PC-3 (cell line): ENCODE data around the gene NAPG. TPM values are rescaled to one million over a fixed set of nuclear protein-coding genes. Genes with fewer than 3 reads are reported as not detected.

Experiments
- ATAC-seq: fragments of 200-7000 bp; cut with Tn5 transposase; 2 replicates; pipeline ENCODE4 v1.9.1; 2020; ENCODE audit warnings: mild to moderate bottlenecking, moderate library complexity
- BruUV-seq: library from RNA; stranded (reverse); fragments of 400-500 nt; replicated peaks from 2 replicates; lab custom pipeline; 2021; lab: Mats Ljungman, UMichigan
- CTCF ChIA-PET: fragments of 300-600 bp; sonication (Branson Sonifier 250); formaldehyde crosslinking; loops from one replicate; lab custom pipeline; 2022; ENCODE audit warnings: antibody characterized with exemption; lab: Charles Lee
- POLR2A ChIA-PET: fragments of 300-600 bp; sonication (Branson Sonifier 250); formaldehyde crosslinking; loops from one replicate; lab custom pipeline; 2022; ENCODE audit warnings: antibody characterized with exemption; ENCODE audit not compliant: unreplicated experiment; lab: Charles Lee
- DNase-seq: peaks from one replicate; pipeline ENCODE4 v3.0.0-alpha.2; 2015
- H2AFZ ChIP-seq: fragments of 300-600 bp; sonication (generic); 2 replicates; pipeline ENCODE4 v1.6.0; 2016; ENCODE audit warnings: antibody characterized with exemption, low read length
- H3F3A ChIP-seq: fragments of 300-600 bp; sonication (generic); one replicate; pipeline ENCODE4 v1.6.0; 2017; ENCODE audit warnings: antibody characterized with exemption, low read length, control low read depth, mild to moderate bottlenecking; ENCODE audit not compliant: unreplicated experiment
- H3K27ac ChIP-seq: fragments of 300-600 bp; sonication (generic); 2 replicates; pipeline ENCODE4 v1.5.1; 2016; ENCODE audit warnings: mild to moderate bottlenecking, low read length
- H3K27me3 ChIP-seq: fragments of 300-600 bp; sonication (generic); 2 replicates; pipeline ENCODE4 v1.6.1; 2016; ENCODE audit warnings: low read length, mixed read lengths
- H3K36me3 ChIP-seq: fragments of 300-600 bp; sonication (generic); 2 replicates; pipeline ENCODE4 v1.6.1; 2016; ENCODE audit warnings: low read depth, mixed run types, low read length, mixed read lengths
- H3K4me1 ChIP-seq: fragments of 300-600 bp; sonication (generic); 2 replicates; pipeline ENCODE4 v1.5.1; 2016; ENCODE audit warnings: low read length; ENCODE audit not compliant: insufficient read depth
- H3K4me2 ChIP-seq: fragments of 300-600 bp; sonication (generic); 2 replicates; pipeline ENCODE4 v1.6.0; 2016; ENCODE audit warnings: low read length
- H3K4me3 ChIP-seq: fragments of 300-600 bp; sonication (generic); 2 replicates; pipeline ENCODE4 v1.5.1; 2016; ENCODE audit warnings: mild to moderate bottlenecking, low read length, mixed read lengths
- H3K79me2 ChIP-seq: fragments of 300-600 bp; sonication (generic); 2 replicates; pipeline ENCODE4 v1.6.1; 2017; ENCODE audit warnings: low read length, mixed read lengths
- H3K9ac ChIP-seq: fragments of 300-600 bp; sonication (generic); 2 replicates; pipeline ENCODE4 v1.6.0; 2016; ENCODE audit warnings: mild to moderate bottlenecking, low read length
- H3K9me2 ChIP-seq: fragments of 300-600 bp; sonication (generic); replicated peaks from 2 replicates; pipeline ENCODE4 v1.6.1; 2016; ENCODE audit warnings: mixed run types, low read length, mixed read lengths
- H3K9me3 ChIP-seq: fragments of 300-600 bp; sonication (generic); 2 replicates; pipeline ENCODE4 v1.6.1; 2016; ENCODE audit warnings: low read length, mixed read lengths
- H4K20me1 ChIP-seq: fragments of 300-600 bp; sonication (generic); 2 replicates; pipeline ENCODE4 v1.6.1; 2016; ENCODE audit warnings: low read length, mixed read lengths
- CTCF ChIP-seq: fragments of 300-600 bp; sonication (generic); conservative IDR thresholded peaks from 2 replicates; pipeline ENCODE4 v1.5.1; 2017; ENCODE audit warnings: antibody characterized with exemption, low read depth, mild to moderate bottlenecking, low read length
- EZH2 ChIP-seq: fragments of 300-600 bp; sonication (generic); IDR thresholded peaks from one replicate; pipeline ENCODE4 v1.6.1; 2017; ENCODE audit warnings: antibody characterized with exemption, mild to moderate bottlenecking, low read length; ENCODE audit not compliant: unreplicated experiment
- EZH2phosphoT487 ChIP-seq: fragments of 300-600 bp; sonication (generic); IDR thresholded peaks from 2 replicates; pipeline ENCODE4 v1.6.1; 2018; ENCODE audit warnings: mild to moderate bottlenecking, antibody characterized with exemption, low read length, borderline replicate concordance
- intact Hi-C: fragments of 100-400 bp; cut with micrococcal nuclease; formaldehyde crosslinking; loops from 2 replicates; pipeline ENCODE4 v1.9.0; 2023
- total RNA-seq: library from RNA; depleted of rRNA; stranded (reverse); fragments of >200 nt; gene quantifications from 2 replicates; pipeline ENCODE4 v1.2.3, GENCODE V29; 2014

Gene NAPG
- total RNA-seq, 1 experiment from 2014 or later: 24.7 TPM

- DNase-seq: no peak
- Histone ChIP-seq H3K79me2 (no peaks in the 10 kb centered on the region), H3K27ac (no peak overlapping the region), H3K9me2 (no peaks in the 10 kb centered on the region), H3K4me3 (no peak overlapping the region), H3K9me3 (no peaks in the 10 kb centered on the region), H3K4me1 (no peaks in the 10 kb centered on the region), H3K9ac (no peak overlapping the region), H3K36me3 (no peaks in the 10 kb centered on the region), H4K20me1 (no peaks in the 10 kb centered on the region), H2AFZ (no peak overlapping the region), H3K27me3 (peaks cover 68% of the 10 kb centered on the region), H3F3A (no peaks in the 10 kb centered on the region), H3K4me2 (no peak overlapping the region)
- intact Hi-C loops: no loop called here
- BruUV-seq: no TSS peak
- ChIA-PET POLR2A (no interaction called here), CTCF (no interaction called here)
- no peak for ATAC-seq
- TF ChIP-seq EZH2: no peak
- TF ChIP-seq EZH2phosphoT487: no peak
- TF ChIP-seq CTCF: no peak
Measured at GRCh38 chr18:10497206-10497749, 28.5 kb upstream of the NAPG start.

GRCh38 chr18:10499230-10499629 lies 26.6 kb upstream of the NAPG start:
- no TSS peak for BruUV-seq
- intact Hi-C loops: no loop called here

More at GRCh38 chr18:10499230-10499629, 26.6 kb upstream of the NAPG start:
- H3K79me2 ChIP-seq: no peaks in the 10 kb centered on the region
- H2AFZ ChIP-seq: no peak overlapping the region
- ChIA-PET CTCF (no interaction called here), POLR2A (no interaction called here)
- H3K27me3 ChIP-seq: peaks cover 49% of the 10 kb centered on the region
- no peaks in the 10 kb centered on the region for H3K4me1 ChIP-seq
- H3K9ac ChIP-seq: no peak overlapping the region
- H3K27ac ChIP-seq: no peak overlapping the region
- no peaks in the 10 kb centered on the region for H4K20me1 ChIP-seq
- H3K4me2 ChIP-seq: no peak overlapping the region
- no peak overlapping the region for H3K4me3 ChIP-seq
- H3F3A ChIP-seq: no peaks in the 10 kb centered on the region
- no peak for DNase-seq
- no peaks in the 10 kb centered on the region for H3K9me2 ChIP-seq
- no peak for ATAC-seq
- TF ChIP-seq EZH2phosphoT487: no peak
- no peak for TF ChIP-seq EZH2
- TF ChIP-seq CTCF: no peak
- no peaks in the 10 kb centered on the region for H3K36me3 ChIP-seq
- H3K9me3 ChIP-seq: no peaks in the 10 kb centered on the region; the same call in 1 of the 2 replicates
